ENCODE data around the gene LRRC4C. TPM values are rescaled to one million over a fixed set of nuclear protein-coding genes. Genes with fewer than 3 reads are reported as not detected.

The LRRC4C gene
- total RNA-seq, 1 experiment from 2014 or later: 0.72 TPM

- Mint-ChIP-seq H3K4me3 (no peak overlapping the region), H3K4me1 (peaks cover 21% of the 10 kb centered on the region), H3K27ac (no peak overlapping the region), H3K9me3 (peaks cover 5% of the 10 kb centered on the region; the same call in 1 of the 2 replicates), H3K27me3 (ENCODE audit: low read depth) (no peaks in the 10 kb centered on the region), H3K36me3 (no peaks in the 10 kb centered on the region)
- ATAC-seq (no peak), DNase-seq (ENCODE audit: low spot score) (no peak)
- POLR2A ChIA-PET: no interaction called here
- TF ChIP-seq NFATC4 (CRISPR knock-in tag; IDR thresholded peaks at IDR 0.05): no peak
- TF ChIP-seq CBFB (CRISPR knock-in tag; IDR thresholded peaks at IDR 0.05; ENCODE audit: low read depth): no peak
- TF ChIP-seq TEAD1 (CRISPR knock-in tag; IDR thresholded peaks at IDR 0.05): no peak
- no peak for TF ChIP-seq PRRX2 (CRISPR knock-in tag; IDR thresholded peaks at IDR 0.05)
- no peak for TF ChIP-seq HMGA2 (CRISPR knock-in tag; IDR thresholded peaks at IDR 0.05)
- no peak for TF ChIP-seq ESRRA (CRISPR knock-in tag; IDR thresholded peaks at IDR 0.05; ENCODE audit: borderline replicate concordance)
- CTCF ChIA-PET: interaction anchor here (2.1 kb wide), 1 partner anchor 58 kb away, joined by 4 read pairs; no protein-coding TSS in a partner anchor
Observed at GRCh38 chr11:41056892-41057569, 402.4 kb downstream of the LRRC4C start.

DNA sequence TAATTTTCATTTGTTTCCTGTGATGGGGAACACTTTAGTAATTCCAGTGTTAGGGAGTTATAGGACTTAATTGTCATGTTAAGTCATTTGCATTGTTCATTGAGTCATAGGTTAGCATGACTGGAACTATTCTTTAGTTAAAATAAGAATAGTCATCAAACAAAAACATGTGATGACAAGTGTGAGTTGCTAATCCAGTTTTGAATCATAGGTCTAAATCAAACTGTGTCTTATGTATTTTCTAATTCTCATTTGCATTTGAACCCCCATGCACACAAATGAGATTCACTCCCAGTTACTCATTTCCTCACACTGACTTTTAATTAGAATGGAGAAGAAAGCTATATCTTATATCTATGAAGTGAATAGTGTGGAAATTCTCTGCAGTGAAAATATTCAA, 405.6 kb downstream of the LRRC4C start:
- POLR2A ChIA-PET: no interaction called here
- no peak for TF ChIP-seq NFYB (CRISPR knock-in tag; conservative IDR thresholded peaks at IDR 0.05; ENCODE audit: low read depth)
- no peak for TF ChIP-seq ZNF396 (CRISPR knock-in tag; IDR thresholded peaks at IDR 0.05; ENCODE audit: borderline replicate concordance)
- TF ChIP-seq, protein P1, sequence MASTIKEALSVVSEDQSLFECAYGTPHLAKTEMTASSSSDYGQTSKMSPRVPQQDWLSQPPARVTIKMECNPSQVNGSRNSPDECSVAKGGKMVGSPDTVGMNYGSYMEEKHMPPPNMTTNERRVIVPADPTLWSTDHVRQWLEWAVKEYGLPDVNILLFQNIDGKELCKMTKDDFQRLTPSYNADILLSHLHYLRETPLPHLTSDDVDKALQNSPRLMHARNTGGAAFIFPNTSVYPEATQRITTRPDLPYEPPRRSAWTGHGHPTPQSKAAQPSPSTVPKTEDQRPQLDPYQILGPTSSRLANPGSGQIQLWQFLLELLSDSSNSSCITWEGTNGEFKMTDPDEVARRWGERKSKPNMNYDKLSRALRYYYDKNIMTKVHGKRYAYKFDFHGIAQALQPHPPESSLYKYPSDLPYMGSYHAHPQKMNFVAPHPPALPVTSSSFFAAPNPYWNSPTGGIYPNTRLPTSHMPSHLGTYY (CRISPR knock-in tag; IDR thresholded peaks at IDR 0.05): no peak
- TF ChIP-seq PRRX2 (CRISPR knock-in tag; IDR thresholded peaks at IDR 0.05): no peak
- no peak for TF ChIP-seq HMGA2 (CRISPR knock-in tag; IDR thresholded peaks at IDR 0.05)
- TF ChIP-seq IRF1 (CRISPR knock-in tag; IDR thresholded peaks at IDR 0.05): no peak
- TF ChIP-seq E2F1 (CRISPR knock-in tag; IDR thresholded peaks at IDR 0.05): no peak
- TF ChIP-seq ZBTB43 (CRISPR knock-in tag; IDR thresholded peaks at IDR 0.05): no peak
- TF ChIP-seq, protein P2, sequence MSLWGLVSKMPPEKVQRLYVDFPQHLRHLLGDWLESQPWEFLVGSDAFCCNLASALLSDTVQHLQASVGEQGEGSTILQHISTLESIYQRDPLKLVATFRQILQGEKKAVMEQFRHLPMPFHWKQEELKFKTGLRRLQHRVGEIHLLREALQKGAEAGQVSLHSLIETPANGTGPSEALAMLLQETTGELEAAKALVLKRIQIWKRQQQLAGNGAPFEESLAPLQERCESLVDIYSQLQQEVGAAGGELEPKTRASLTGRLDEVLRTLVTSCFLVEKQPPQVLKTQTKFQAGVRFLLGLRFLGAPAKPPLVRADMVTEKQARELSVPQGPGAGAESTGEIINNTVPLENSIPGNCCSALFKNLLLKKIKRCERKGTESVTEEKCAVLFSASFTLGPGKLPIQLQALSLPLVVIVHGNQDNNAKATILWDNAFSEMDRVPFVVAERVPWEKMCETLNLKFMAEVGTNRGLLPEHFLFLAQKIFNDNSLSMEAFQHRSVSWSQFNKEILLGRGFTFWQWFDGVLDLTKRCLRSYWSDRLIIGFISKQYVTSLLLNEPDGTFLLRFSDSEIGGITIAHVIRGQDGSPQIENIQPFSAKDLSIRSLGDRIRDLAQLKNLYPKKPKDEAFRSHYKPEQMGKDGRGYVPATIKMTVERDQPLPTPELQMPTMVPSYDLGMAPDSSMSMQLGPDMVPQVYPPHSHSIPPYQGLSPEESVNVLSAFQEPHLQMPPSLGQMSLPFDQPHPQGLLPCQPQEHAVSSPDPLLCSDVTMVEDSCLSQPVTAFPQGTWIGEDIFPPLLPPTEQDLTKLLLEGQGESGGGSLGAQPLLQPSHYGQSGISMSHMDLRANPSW (CRISPR knock-in tag; conservative IDR thresholded peaks at IDR 0.05; ENCODE audit: low read depth): no peak
- TF ChIP-seq ETV6 (CRISPR knock-in tag; IDR thresholded peaks at IDR 0.05): no peak
- TF ChIP-seq TP53 (CRISPR knock-in tag; IDR thresholded peaks at IDR 0.05): no peak
- ATAC-seq: no peak
- CTCF ChIA-PET: no interaction called here
- H3K36me3 Mint-ChIP-seq: peaks cover 7% of the 10 kb centered on the region
- H3K27me3 Mint-ChIP-seq (ENCODE audit: low read depth): no peaks in the 10 kb centered on the region
- H3K4me1 Mint-ChIP-seq: peaks cover 14% of the 10 kb centered on the region
- 0 out of 2 replicates have a peak overlapping the region, but pooled peaks have one; percentile 54 for H3K27ac Mint-ChIP-seq
- H3K4me3 Mint-ChIP-seq: no peak overlapping the region
- H3K9me3 Mint-ChIP-seq: peaks cover 23% of the 10 kb centered on the region
- DNase-seq (ENCODE audit: low spot score): no peak
